MM.1S (cell line): ENCODE results near the gene HEPN1.

ENCODE experiments used
- EZH2 ChIP-seq: fragments of 300-600 bp; sonication (generic); optimal IDR thresholded peaks from 2 replicates; pipeline ENCODE3; 2017; ENCODE audit warnings: low read depth, mild to moderate bottlenecking, antibody characterized with exemption, low read length, mixed read lengths
- TF ChIP-seq, protein P1 (sequence below): fragments of 300-600 bp; sonication (generic); IDR thresholded peaks from 2 replicates; pipeline ENCODE4 v1.5.1; 2016; ENCODE audit warnings: antibody characterized with exemption, low read length, mixed read lengths

DNA sequence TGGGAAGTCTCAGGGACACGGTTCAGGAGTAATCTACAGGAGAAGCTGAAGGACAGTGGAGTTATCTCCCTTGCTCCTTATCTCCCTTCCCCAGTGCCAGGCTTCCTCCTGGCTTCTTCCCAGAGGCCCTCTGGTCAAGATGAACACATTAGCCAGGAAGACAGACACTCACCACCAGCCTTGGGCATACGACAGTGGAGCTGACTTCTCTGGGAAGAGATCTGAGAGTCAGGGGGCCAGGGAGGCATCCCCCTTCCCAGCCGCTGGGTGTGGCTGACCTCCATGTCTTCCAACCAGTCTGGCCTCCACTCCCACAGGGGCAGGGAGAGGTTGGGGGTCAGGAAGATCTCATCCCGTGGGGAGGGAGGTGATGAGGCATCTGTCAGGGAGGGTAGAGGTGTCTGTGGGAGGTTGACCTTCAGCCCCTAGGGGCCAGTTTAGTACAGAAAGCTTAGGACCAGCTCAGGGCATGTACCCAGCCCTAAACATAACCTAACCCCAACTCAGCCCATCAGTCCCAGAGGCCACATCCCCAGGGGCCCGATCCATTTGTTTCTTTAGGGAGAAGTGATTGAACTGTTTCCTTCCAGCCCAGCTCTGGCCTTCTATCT lies 34.1 kb upstream of the HEPN1 start:
- TF ChIP-seq, protein P1, sequence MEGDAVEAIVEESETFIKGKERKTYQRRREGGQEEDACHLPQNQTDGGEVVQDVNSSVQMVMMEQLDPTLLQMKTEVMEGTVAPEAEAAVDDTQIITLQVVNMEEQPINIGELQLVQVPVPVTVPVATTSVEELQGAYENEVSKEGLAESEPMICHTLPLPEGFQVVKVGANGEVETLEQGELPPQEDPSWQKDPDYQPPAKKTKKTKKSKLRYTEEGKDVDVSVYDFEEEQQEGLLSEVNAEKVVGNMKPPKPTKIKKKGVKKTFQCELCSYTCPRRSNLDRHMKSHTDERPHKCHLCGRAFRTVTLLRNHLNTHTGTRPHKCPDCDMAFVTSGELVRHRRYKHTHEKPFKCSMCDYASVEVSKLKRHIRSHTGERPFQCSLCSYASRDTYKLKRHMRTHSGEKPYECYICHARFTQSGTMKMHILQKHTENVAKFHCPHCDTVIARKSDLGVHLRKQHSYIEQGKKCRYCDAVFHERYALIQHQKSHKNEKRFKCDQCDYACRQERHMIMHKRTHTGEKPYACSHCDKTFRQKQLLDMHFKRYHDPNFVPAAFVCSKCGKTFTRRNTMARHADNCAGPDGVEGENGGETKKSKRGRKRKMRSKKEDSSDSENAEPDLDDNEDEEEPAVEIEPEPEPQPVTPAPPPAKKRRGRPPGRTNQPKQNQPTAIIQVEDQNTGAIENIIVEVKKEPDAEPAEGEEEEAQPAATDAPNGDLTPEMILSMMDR = no peak
- no peak for TF ChIP-seq EZH2
